PC-9 (cell line): ENCODE data around the gene IFNAR1. TPM values are rescaled to one million over a fixed set of nuclear protein-coding genes. Genes with fewer than 3 reads are reported as not detected.

Experiments
- BruUV-seq: library from RNA; stranded (reverse); fragments of 400-500 nt; replicated peaks from 2 replicates; lab custom pipeline; 2021; lab: Mats Ljungman, UMichigan
- CTCF ChIA-PET: fragments of 300-600 bp; sonication (Branson Sonifier 250); formaldehyde crosslinking; loops from one replicate; lab custom pipeline; 2022; ENCODE audit warnings: antibody characterized with exemption; lab: Charles Lee
- POLR2A ChIA-PET: fragments of 300-600 bp; sonication (Branson Sonifier 250); formaldehyde crosslinking; loops from one replicate; lab custom pipeline; 2022; ENCODE audit warnings: antibody characterized with exemption; ENCODE audit not compliant: unreplicated experiment; lab: Charles Lee
- DNase-seq, 2 experiments: peaks; one replicate each; pipeline versions ENCODE4 v3.0.0 to v3.0.0-alpha.2; 2015 to 2022; ENCODE audit warnings: mixed read lengths in 1 of 2
- H2AFZ ChIP-seq: fragments of 200-600 bp; sonication (generic); 2 replicates; pipeline ENCODE4 v1.8.1; 2017; ENCODE audit warnings: antibody characterized with exemption
- H3F3A ChIP-seq: fragments of 200-600 bp; sonication (generic); 2 replicates; pipeline ENCODE4 v1.8.1; 2017; ENCODE audit warnings: antibody characterized with exemption, mild to moderate bottlenecking, low read depth; ENCODE audit not compliant: insufficient read depth
- H3K27ac ChIP-seq: fragments of 200-600 bp; sonication (generic); 2 replicates; pipeline ENCODE4 v1.6.1; 2016; ENCODE audit warnings: mixed run types
- H3K27me3 ChIP-seq: fragments of 200-600 bp; sonication (generic); 2 replicates; pipeline ENCODE4 v1.6.1; 2016; ENCODE audit warnings: low read depth, mixed run types; ENCODE audit not compliant: insufficient read depth
- H3K36me3 ChIP-seq: fragments of 200-600 bp; sonication (generic); 2 replicates; pipeline ENCODE4 v1.6.1; 2016; ENCODE audit warnings: low read depth, mixed run types
- H3K4me1 ChIP-seq: fragments of 200-600 bp; sonication (generic); replicated peaks from 2 replicates; pipeline ENCODE4 v1.6.1; 2016; ENCODE audit warnings: mixed run types; ENCODE audit not compliant: insufficient read depth
- H3K4me2 ChIP-seq: fragments of 200-600 bp; sonication (generic); 2 replicates; pipeline ENCODE4 v1.6.1; 2017; ENCODE audit warnings: mixed run types
- H3K4me3 ChIP-seq: fragments of 200-600 bp; sonication (generic); 2 replicates; pipeline ENCODE4 v1.6.1; 2016; ENCODE audit warnings: mixed run types
- H3K79me2 ChIP-seq: fragments of 200-600 bp; sonication (generic); 2 replicates; pipeline ENCODE4 v1.6.1; 2017; ENCODE audit warnings: low read depth, mixed run types
- H3K9me2 ChIP-seq: fragments of 200-600 bp; sonication (generic); 2 replicates; pipeline ENCODE4 v1.8.1; 2017; ENCODE audit warnings: mild to moderate bottlenecking; ENCODE audit not compliant: insufficient read depth
- H3K9me3 ChIP-seq: fragments of 200-600 bp; sonication (generic); 2 replicates; pipeline ENCODE4 v1.8.1; 2016; ENCODE audit warnings: low read depth; ENCODE audit not compliant: insufficient read depth
- H4K20me1 ChIP-seq: fragments of 200-600 bp; sonication (generic); 2 replicates; pipeline ENCODE4 v1.8.1; 2017; ENCODE audit not compliant: insufficient read depth
- EZH2 ChIP-seq: fragments of 200-600 bp; sonication (generic); IDR thresholded peaks from 2 replicates; pipeline ENCODE4 v1.8.0; 2017; ENCODE audit warnings: antibody characterized with exemption, low read depth
- intact Hi-C: fragments of 100-400 bp; cut with micrococcal nuclease; formaldehyde crosslinking; loops from one replicate; pipeline ENCODE4 v1.10.0; 2022; ENCODE audit not compliant: unreplicated experiment
- total RNA-seq: library from RNA; stranded (reverse); gene quantifications from 2 replicates; pipeline ENCODE4 v1.2.3, GENCODE V29; 2021
- TF ChIP-seq, protein P1 (sequence below): fragments of 200-600 bp; sonication (generic); conservative IDR thresholded peaks from 2 replicates; pipeline ENCODE4 v1.6.1; 2017; ENCODE audit warnings: mixed run types, antibody characterized with exemption, mild to moderate bottlenecking, moderate library complexity

The IFNAR1 gene
- total RNA-seq, 1 experiment from 2014 or later = 25.5 TPM

DNA sequence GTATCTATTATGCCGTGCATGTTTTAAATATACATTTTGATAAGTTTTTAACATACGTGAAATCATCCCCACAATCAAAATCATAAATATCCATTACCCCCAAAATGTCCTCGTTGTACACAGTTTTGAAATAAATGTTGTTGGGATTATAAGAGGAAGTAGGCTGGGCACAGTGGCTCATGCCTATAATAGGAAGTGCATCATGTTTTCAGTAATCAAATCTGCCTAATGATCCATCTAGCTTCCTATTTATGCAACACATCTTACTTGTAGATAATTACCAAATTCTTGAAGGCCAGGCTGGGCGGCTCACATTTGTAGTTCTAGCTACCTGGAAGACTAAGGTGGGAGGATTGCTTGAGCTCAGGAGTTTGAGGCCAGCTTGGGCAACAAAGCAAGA, 63.4 kb downstream of the IFNAR1 start:
- Histone ChIP-seq H3K79me2 (no peaks in the 10 kb centered on the region), H2AFZ (no peak overlapping the region), H3K4me2 (no peak overlapping the region), H3K9me3 (no peaks in the 10 kb centered on the region), H3K27me3 (no peaks in the 10 kb centered on the region), H3K36me3 (no peaks in the 10 kb centered on the region), H4K20me1 (no peaks in the 10 kb centered on the region), H3K4me1 (peaks cover 18% of the 10 kb centered on the region), H3K9me2 (no peaks in the 10 kb centered on the region), H3K4me3 (no peak overlapping the region), H3K27ac (no peak overlapping the region), H3F3A (peaks cover 20% of the 10 kb centered on the region)
- ChIA-PET CTCF (no interaction called here), POLR2A (no interaction called here)
- intact Hi-C loops = no loop called here
- no TSS peak for BruUV-seq
- no peak for TF ChIP-seq EZH2
- TF ChIP-seq, protein P1, sequence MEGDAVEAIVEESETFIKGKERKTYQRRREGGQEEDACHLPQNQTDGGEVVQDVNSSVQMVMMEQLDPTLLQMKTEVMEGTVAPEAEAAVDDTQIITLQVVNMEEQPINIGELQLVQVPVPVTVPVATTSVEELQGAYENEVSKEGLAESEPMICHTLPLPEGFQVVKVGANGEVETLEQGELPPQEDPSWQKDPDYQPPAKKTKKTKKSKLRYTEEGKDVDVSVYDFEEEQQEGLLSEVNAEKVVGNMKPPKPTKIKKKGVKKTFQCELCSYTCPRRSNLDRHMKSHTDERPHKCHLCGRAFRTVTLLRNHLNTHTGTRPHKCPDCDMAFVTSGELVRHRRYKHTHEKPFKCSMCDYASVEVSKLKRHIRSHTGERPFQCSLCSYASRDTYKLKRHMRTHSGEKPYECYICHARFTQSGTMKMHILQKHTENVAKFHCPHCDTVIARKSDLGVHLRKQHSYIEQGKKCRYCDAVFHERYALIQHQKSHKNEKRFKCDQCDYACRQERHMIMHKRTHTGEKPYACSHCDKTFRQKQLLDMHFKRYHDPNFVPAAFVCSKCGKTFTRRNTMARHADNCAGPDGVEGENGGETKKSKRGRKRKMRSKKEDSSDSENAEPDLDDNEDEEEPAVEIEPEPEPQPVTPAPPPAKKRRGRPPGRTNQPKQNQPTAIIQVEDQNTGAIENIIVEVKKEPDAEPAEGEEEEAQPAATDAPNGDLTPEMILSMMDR = no peak
- DNase-seq = no peak

GRCh38 chr21:33390479-33390878, 65.7 kb downstream of the IFNAR1 start:
- Histone ChIP-seq H3K36me3 (no peaks in the 10 kb centered on the region), H3F3A (no peaks in the 10 kb centered on the region), H3K4me3 (no peak overlapping the region), H4K20me1 (no peaks in the 10 kb centered on the region), H3K4me1 (no peaks in the 10 kb centered on the region), H3K79me2 (no peaks in the 10 kb centered on the region), H3K27me3 (no peaks in the 10 kb centered on the region), H3K4me2 (no peak overlapping the region), H2AFZ (no peak overlapping the region), H3K9me2 (no peaks in the 10 kb centered on the region), H3K9me3 (no peaks in the 10 kb centered on the region), H3K27ac (no peak overlapping the region)
- no TSS peak for BruUV-seq
- DNase-seq = no peak
- intact Hi-C loops = no loop called here
- no peak for TF ChIP-seq EZH2
- TF ChIP-seq, protein P1 = no peak
- POLR2A ChIA-PET = no interaction called here
- CTCF ChIA-PET = no interaction called here

DNA sequence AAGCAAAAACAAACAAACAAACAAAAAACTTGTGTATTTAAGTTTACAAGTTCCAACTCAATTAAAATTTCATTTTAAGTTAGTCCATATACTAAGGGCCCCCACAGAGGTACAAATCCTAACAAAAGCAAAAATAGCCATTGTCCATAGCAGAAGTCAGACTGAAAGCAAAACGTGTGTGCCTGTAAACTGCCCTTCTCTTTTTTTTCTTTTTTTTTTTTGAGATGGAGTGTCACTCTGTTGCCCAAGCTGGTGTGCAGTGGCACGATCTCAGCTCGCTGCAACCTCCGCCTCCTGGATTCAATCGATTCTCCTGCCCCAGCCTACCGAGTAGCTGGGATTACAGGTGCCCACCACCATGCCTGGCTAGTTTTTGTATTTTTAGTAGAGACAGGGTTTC, 66.9 kb downstream of the IFNAR1 start:
- Histone ChIP-seq H3K4me3 (no peak overlapping the region), H3K4me2 (no peak overlapping the region), H3K4me1 (no peaks in the 10 kb centered on the region), H3K36me3 (no peaks in the 10 kb centered on the region), H2AFZ (no peak overlapping the region), H3K9me2 (no peaks in the 10 kb centered on the region), H3F3A (no peaks in the 10 kb centered on the region), H3K79me2 (no peaks in the 10 kb centered on the region), H3K27me3 (no peaks in the 10 kb centered on the region), H4K20me1 (no peaks in the 10 kb centered on the region), H3K27ac (no peak overlapping the region), H3K9me3 (no peaks in the 10 kb centered on the region)
- no TSS peak for BruUV-seq
- ChIA-PET POLR2A (no interaction called here), CTCF (no interaction called here)
- intact Hi-C loops = no loop called here
- no peak for DNase-seq
- TF ChIP-seq, protein P1 = no peak
- no peak for TF ChIP-seq EZH2
